BLaER1 (cell line): ENCODE measurements around the gene METRN.

Experiments used
- H3K27ac ChIP-seq: shearing (Covaris generic); formaldehyde crosslinking; 2 replicates; pipeline ENCODE4 v1.8.1; 2022
- H3K27me3 ChIP-seq: shearing (Covaris generic); formaldehyde crosslinking; 2 replicates; pipeline ENCODE4 v1.8.1; 2022
- H3K36me3 ChIP-seq: shearing (Covaris generic); formaldehyde crosslinking; 2 replicates; pipeline ENCODE4 v1.8.1; 2022
- H3K4me1 ChIP-seq: shearing (Covaris generic); formaldehyde crosslinking; 2 replicates; pipeline ENCODE4 v1.8.1; 2022
- H3K4me2 ChIP-seq: shearing (Covaris generic); formaldehyde crosslinking; 2 replicates; pipeline ENCODE4 v1.8.1; 2022
- H3K4me3 ChIP-seq: shearing (Covaris generic); formaldehyde crosslinking; 2 replicates; pipeline ENCODE4 v1.8.1; 2022
- H3K9ac ChIP-seq: shearing (Covaris generic); formaldehyde crosslinking; 2 replicates; pipeline ENCODE4 v1.8.1; 2022
- H3K9me3 ChIP-seq: shearing (Covaris generic); formaldehyde crosslinking; 2 replicates; pipeline ENCODE4 v1.8.1; 2022
- H4K20me1 ChIP-seq: shearing (Covaris generic); formaldehyde crosslinking; 2 replicates; pipeline ENCODE4 v1.8.1; 2022
- Cebpa-rat ChIP-seq: shearing (Covaris generic); IDR thresholded peaks from 2 replicates; pipeline ENCODE4 v1.8.1; 2022

The METRN gene

DNA sequence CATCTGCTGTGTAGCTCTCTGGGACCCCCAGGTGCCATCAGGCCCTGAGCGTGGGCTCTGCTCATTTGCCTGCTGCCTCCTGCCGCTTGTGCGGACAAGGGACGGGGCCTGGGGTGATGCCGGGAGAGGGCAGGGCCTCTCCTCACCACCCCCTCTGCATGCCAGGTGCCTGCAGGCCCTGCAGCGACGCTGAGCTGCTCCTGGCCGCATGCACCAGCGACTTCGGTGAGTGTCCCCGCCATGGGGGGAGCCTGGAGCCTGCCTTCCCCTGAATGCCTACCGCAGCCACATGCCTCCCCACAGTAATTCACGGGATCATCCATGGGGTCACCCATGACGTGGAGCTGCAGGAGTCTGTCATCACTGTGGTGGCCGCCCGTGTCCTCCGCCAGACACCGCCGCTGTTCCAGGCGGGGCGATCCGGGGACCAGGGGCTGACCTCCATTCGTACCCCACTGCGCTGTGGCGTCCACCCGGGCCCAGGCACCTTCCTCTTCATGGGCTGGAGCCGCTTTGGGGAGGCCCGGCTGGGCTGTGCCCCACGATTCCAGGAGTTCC is 1.9 kb downstream of the METRN start:
- Histone ChIP-seq H4K20me1 (peaks cover 47% of the 10 kb centered on the region), H3K9ac (peak overlapping the region; percentile 73; the same call in 1 of the 2 replicates), H3K9me3 (no peaks in the 10 kb centered on the region), H3K4me1 (peaks cover 68% of the 10 kb centered on the region), H3K36me3 (no peaks in the 10 kb centered on the region), H3K4me3 (peak overlapping the region; percentile 85), H3K27ac (peak overlapping the region; percentile 24; the same call in 1 of the 2 replicates), H3K4me2 (peak overlapping the region; percentile 100), H3K27me3 (peaks cover 35% of the 10 kb centered on the region)
- TF ChIP-seq Cebpa-rat, result no peak

GRCh38 chr16:717450-718245 is 2.7 kb downstream of the METRN start:
- TF ChIP-seq Cebpa-rat, result no peak
- Histone ChIP-seq H4K20me1 (peaks cover 55% of the 10 kb centered on the region), H3K9me3 (no peaks in the 10 kb centered on the region), H3K27ac (peak overlapping the region; percentile 75), H3K9ac (peak overlapping the region; percentile 91; the same call in 1 of the 2 replicates), H3K36me3 (no peaks in the 10 kb centered on the region), H3K4me1 (peaks cover 76% of the 10 kb centered on the region), H3K27me3 (peaks cover 30% of the 10 kb centered on the region), H3K4me2 (peak overlapping the region; percentile 100), H3K4me3 (peak overlapping the region; percentile 85)

DNA sequence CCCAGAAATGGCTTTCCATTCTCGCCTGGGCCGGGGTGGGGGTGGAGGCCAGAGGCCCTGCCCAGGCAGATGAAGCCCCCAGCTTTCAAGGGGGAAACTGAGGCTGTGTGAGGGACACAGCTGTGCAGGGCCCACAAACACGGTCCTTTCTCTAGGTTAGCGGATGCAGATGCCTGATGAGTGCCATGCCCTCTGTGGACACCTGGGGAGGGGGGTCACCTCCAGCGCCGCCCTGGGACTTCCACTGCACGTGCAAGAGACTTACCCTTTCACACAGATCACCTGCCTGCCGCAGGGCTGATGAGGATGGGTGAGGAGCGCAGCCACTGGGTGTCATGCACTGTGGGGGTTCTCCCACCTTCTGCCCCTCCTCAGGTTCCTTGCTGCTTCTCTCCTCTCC is 3.5 kb downstream of the METRN start:
- no peak for TF ChIP-seq Cebpa-rat
- Histone ChIP-seq H3K9ac (peak overlapping the region; percentile 91; the same call in 1 of the 2 replicates), H3K27ac (peak overlapping the region; percentile 75), H3K4me1 (peaks cover 84% of the 10 kb centered on the region), H3K27me3 (peaks cover 30% of the 10 kb centered on the region), H3K9me3 (no peaks in the 10 kb centered on the region), H4K20me1 (peaks cover 62% of the 10 kb centered on the region), H3K4me3 (0 out of 2 replicates have a peak overlapping the region, but pooled peaks have one; percentile 85), H3K4me2 (peak overlapping the region; percentile 100), H3K36me3 (no peaks in the 10 kb centered on the region)

DNA sequence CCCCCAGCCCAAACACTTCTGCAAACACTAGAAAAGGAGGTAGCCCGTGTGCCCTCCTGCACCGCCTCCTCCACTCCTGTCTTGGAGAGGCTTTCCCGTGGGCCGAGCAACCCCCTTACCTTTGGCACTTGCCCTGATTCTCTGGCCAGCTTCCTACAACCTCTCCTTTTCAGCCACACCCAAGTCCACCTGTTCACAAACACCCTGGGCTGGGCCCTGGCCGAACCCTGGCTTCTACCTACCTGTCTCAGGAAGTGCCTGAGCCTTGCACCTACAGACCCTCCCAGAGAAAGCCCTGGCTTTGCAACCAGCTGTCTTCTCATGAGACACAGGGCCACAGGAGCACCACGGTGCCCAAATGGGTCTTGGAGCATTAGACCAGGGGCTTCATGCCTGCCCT is 4.0 kb downstream of the METRN start:
- Histone ChIP-seq H3K9me3 (no peaks in the 10 kb centered on the region), H4K20me1 (peaks cover 68% of the 10 kb centered on the region), H3K4me3 (peak overlapping the region; percentile 83; the same call in 1 of the 2 replicates), H3K36me3 (no peaks in the 10 kb centered on the region), H3K27ac (peak overlapping the region; percentile 75), H3K27me3 (peaks cover 27% of the 10 kb centered on the region), H3K9ac (peak overlapping the region; percentile 91; the same call in 1 of the 2 replicates), H3K4me2 (peak overlapping the region; percentile 100), H3K4me1 (peaks cover 86% of the 10 kb centered on the region)
- no peak for TF ChIP-seq Cebpa-rat

DNA sequence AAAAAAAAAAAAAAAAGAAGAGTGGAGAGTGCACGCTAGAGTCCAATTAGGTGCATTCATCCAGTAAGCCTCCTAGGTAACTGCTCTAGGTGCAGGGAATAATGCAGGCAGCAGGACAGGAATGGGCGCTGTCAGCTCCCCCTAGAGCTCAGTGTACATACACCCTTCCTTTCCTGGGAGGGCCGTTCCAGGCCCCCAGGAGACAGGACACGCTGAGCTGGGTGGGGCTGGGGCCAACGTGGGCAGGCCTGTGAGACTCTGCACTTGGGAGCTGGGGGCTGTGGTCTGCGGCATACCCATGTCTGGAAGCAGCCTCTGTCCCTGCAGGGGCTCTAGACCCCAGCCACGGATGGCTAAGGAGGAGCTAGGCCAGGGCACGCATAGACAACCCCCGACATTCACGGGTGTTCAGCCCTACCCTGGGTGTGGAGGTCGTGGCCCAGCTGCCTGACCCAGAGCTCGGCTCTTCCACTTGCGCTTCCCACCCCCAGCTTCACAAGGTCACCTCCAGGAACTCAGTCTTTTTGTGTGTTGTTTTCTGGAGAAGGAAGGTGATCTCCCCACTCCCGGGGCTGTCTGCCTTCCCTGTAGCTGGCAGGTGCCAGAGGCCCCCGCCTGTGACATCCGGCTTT is 5.0 kb downstream of the METRN start:
- Histone ChIP-seq H3K27ac (peak overlapping the region; percentile 96), H4K20me1 (peaks cover 78% of the 10 kb centered on the region), H3K27me3 (peaks cover 19% of the 10 kb centered on the region), H3K4me3 (peak overlapping the region; percentile 83), H3K9me3 (no peaks in the 10 kb centered on the region), H3K9ac (peak overlapping the region; percentile 91), H3K4me2 (peak overlapping the region; percentile 100), H3K4me1 (peaks cover 88% of the 10 kb centered on the region), H3K36me3 (no peaks in the 10 kb centered on the region)
- no peak for TF ChIP-seq Cebpa-rat

DNA sequence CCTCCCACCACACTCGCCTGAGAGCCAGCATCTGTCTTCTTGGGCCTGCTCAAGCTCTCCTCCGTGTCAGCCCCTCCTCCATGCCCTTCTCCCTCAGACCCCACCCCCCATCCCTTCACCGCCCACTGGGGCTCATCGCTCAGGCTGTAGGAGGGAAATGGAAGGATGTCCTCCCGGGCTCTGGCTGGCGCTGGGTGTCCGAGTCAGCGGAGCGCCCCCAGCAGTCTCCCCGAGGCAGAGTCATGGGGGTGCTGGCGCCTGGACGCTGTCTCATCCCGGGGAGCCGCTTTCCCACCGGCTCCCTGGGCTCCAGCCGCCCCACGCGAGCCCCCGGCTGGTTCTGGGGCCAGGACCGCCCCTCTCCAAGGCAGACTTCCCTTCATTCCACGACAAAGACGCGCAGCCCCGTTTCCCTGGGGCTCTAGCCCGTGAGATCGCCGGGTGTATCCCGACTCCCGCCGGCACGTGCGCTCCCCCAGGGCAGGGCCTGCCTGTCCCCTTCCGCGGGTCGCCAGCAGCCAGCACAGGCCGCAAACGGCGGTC is 5.6 kb downstream of the METRN start:
- peak overlapping the region; percentile 100 for H3K4me2 ChIP-seq
- peaks cover 78% of the 10 kb centered on the region for H4K20me1 ChIP-seq
- TF ChIP-seq Cebpa-rat, result no peak
- H3K36me3 ChIP-seq, result no peaks in the 10 kb centered on the region
- H3K4me3 ChIP-seq, result peak overlapping the region; percentile 83
- peaks cover 14% of the 10 kb centered on the region for H3K27me3 ChIP-seq
- H3K9ac ChIP-seq, result peak overlapping the region; percentile 91
- H3K9me3 ChIP-seq, result no peaks in the 10 kb centered on the region
- H3K4me1 ChIP-seq, result peaks cover 91% of the 10 kb centered on the region
- H3K27ac ChIP-seq, result peak overlapping the region; percentile 96

DNA sequence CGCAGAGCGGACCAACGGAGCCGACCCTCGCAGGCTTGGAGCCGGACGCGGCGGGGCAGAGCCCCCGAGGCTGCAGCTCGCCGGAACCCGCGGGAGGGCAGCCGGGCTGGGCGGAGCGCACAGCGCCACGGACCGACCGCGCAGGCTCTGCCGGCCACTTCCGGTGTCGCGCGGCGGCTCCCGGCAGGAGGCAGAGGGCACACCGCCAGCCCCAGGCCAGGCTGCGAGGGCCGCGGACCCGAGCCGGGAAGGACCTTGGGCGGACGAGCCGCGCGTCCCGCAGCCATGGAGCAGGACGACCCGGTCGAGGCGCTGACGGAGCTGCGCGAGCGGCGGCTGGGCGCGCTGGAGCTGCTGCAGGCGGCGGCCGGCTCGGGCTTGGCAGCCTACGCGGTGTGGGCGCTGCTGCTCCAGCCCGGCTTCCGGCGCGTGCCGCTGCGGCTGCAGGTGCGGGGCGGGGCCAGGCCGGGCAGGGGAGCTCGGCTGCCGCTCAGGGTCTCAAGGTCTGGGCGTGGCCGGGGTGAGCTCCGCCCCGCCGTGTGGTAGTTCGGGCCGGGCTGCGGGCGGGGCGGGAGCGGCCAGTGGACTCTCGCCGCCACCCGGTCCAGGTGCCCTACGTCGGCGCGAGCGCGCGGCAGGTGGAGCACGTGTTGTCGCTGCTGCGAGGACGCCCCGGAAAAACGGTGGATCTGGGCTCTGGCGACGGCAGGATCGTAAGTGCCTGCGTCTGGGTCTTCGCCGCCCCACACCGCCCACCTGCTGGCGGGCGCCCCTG is 6.3 kb downstream of the METRN start, which contains the start of gene ANTKMT:
Gene ANTKMT (plus strand): TSS at position 157 of the 775 bp plus-strand sequence. CDS start 129 bp downstream, at position 286.
- Histone ChIP-seq H3K9me3 (no peaks in the 10 kb centered on the region), H3K4me1 (peaks cover 91% of the 10 kb centered on the region), H3K4me3 (peak within 1 kb of the TSS; percentile 83), H4K20me1 (peaks cover 78% of the 10 kb centered on the region), H3K9ac (peak within 1 kb of the TSS; percentile 91), H3K27me3 (peaks cover 7% of the 10 kb centered on the region), H3K4me2 (peak within 1 kb of the TSS; percentile 100), H3K36me3 (no peaks in the 10 kb centered on the region), H3K27ac (peak within 1 kb of the TSS; percentile 96)
- TF ChIP-seq Cebpa-rat, result no peak

- no peak for TF ChIP-seq Cebpa-rat
- peaks cover 75% of the 10 kb centered on the region for H4K20me1 ChIP-seq
- H3K4me2 ChIP-seq, result peak overlapping the region; percentile 100
- H3K27ac ChIP-seq, result peak overlapping the region; percentile 96
- no peaks in the 10 kb centered on the region for H3K36me3 ChIP-seq
- no peaks in the 10 kb centered on the region for H3K27me3 ChIP-seq
- H3K9ac ChIP-seq, result peak overlapping the region; percentile 91
- H3K4me1 ChIP-seq, result peaks cover 89% of the 10 kb centered on the region
- H3K4me3 ChIP-seq, result peak overlapping the region; percentile 83
- H3K9me3 ChIP-seq, result no peaks in the 10 kb centered on the region
Observed at GRCh38 chr16:721765-722540, 7.0 kb downstream of the METRN start.
